ENCODE measurements around the gene D2HGDH.

GRCh38 chr2:241728627-241729026, 5.8 kb upstream of the D2HGDH start:
- TF ChIP-seq POLR2A (IDR thresholded peaks at IDR 0.05) (no peak), CTCF (IDR thresholded peaks at IDR 0.05) (no peak), EP300 (IDR thresholded peaks at IDR 0.05) (no peak)
